Naive thymus-derived CD4-positive, alpha-beta T cell (primary cell): ENCODE results near the gene OAS3. TPM values are rescaled to one million over a fixed set of nuclear protein-coding genes. Genes with fewer than 3 reads are reported as not detected.
"Not testable (repeated sequence)": the region's sequence is repeated elsewhere in the genome, so short reads cannot be mapped to it uniquely, and the experiment has no call there.

ENCODE experiments used
- ATAC-seq: fragments of 150-1000 bp; cut with Tn5 transposase; 2 replicates; pipeline ENCODE4 v1.10.0; 2021; ENCODE audit warnings: mild to moderate bottlenecking, moderate library complexity
- CTCF ChIA-PET: fragments of 350-600 bp; sonication (Branson Sonifier 250); formaldehyde crosslinking; loops from one replicate; lab custom pipeline; 2021; ENCODE audit warnings: antibody characterized with exemption; lab: Charles Lee
- POLR2A ChIA-PET: fragments of 350-600 bp; sonication (Branson Sonifier 250); formaldehyde crosslinking; loops from one replicate; lab custom pipeline; 2021; ENCODE audit warnings: antibody characterized with exemption, inconsistent platforms; lab: Charles Lee
- DNase-seq, 9 donors: peaks; one replicate each; pipeline versions ENCODE4 v3.0.0 to v3.0.0-alpha.2; 2020 to 2022; ENCODE audit warnings: mixed read lengths in 1 of 9
- H3K27ac ChIP-seq: one replicate; pipeline ENCODE4 v1.7.0; 2013; ENCODE audit warnings: mild to moderate bottlenecking, low read depth, low read length, moderate library complexity
- H3K27me3 ChIP-seq, 2 donors: one replicate each; pipeline ENCODE4 v1.7.0; 2013; ENCODE audit warnings: low read length in 2 of 2, mild to moderate bottlenecking in 2 of 2, moderate library complexity in 2 of 2; ENCODE audit not compliant: control insufficient read depth in 2 of 2, insufficient read depth in 2 of 2
- H3K36me3 ChIP-seq, 3 experiments: 1 replicate in 2 of 3; 2 replicates in 1 of 3; pipeline ENCODE4 v1.7.0; 2013; ENCODE audit warnings: low read length in 3 of 3, mild to moderate bottlenecking in 3 of 3, moderate library complexity in 1 of 3; ENCODE audit not compliant: insufficient read depth in 3 of 3, control insufficient read depth in 2 of 3
- H3K4me1 ChIP-seq, 2 donors: one replicate each; pipeline ENCODE4 v1.7.0; 2013; ENCODE audit warnings: low read length in 2 of 2, mild to moderate bottlenecking in 2 of 2, moderate library complexity in 1 of 2; ENCODE audit not compliant: control insufficient read depth in 2 of 2, insufficient read depth in 2 of 2
- H3K4me3 ChIP-seq: 2 replicates; pipeline ENCODE4 v1.7.0; 2013; ENCODE audit warnings: mild to moderate bottlenecking, low read length
- H3K9me3 ChIP-seq, 3 experiments: 1 replicate in 2 of 3; 2 replicates in 1 of 3; pipeline ENCODE4 v1.7.0; 2013; ENCODE audit warnings: low read length in 3 of 3; ENCODE audit not compliant: control insufficient read depth in 2 of 3
- H3K27ac Mint-ChIP-seq, 9 donors: one replicate each; pipeline ENCODE4 v1.8.0; 2020 to 2022; ENCODE audit warnings: mixed read lengths in 9 of 9, mild to moderate bottlenecking in 8 of 9, moderate library complexity in 5 of 9, inconsistent platforms in 2 of 9
- H3K27me3 Mint-ChIP-seq, 5 donors: one replicate each; pipeline ENCODE4 v1.8.0; 2021 to 2022; ENCODE audit warnings: mixed read lengths in 5 of 5, mild to moderate bottlenecking in 1 of 5
- H3K36me3 Mint-ChIP-seq, 5 donors: one replicate each; pipeline ENCODE4 v1.8.0; 2020 to 2022; ENCODE audit warnings: mixed read lengths in 5 of 5, mild to moderate bottlenecking in 3 of 5, inconsistent platforms in 1 of 5
- H3K4me1 Mint-ChIP-seq, 7 donors: one replicate each; pipeline ENCODE4 v1.8.0; 2020 to 2022; ENCODE audit warnings: mixed read lengths in 7 of 7, mild to moderate bottlenecking in 3 of 7, inconsistent platforms in 1 of 7
- H3K4me3 Mint-ChIP-seq, 10 donors: one replicate each; pipeline ENCODE4 v1.8.0; 2020 to 2022; ENCODE audit warnings: mild to moderate bottlenecking in 10 of 10, mixed read lengths in 10 of 10, moderate library complexity in 6 of 10, inconsistent platforms in 2 of 10
- H3K9me3 Mint-ChIP-seq, 11 donors: one replicate each; pipeline ENCODE4 v1.8.0; 2020 to 2022; ENCODE audit warnings: mixed read lengths in 11 of 11, mild to moderate bottlenecking in 4 of 11, inconsistent platforms in 1 of 11, moderate library complexity in 1 of 11
- intact Hi-C, 2 donors: fragments of 100-400 bp; cut with micrococcal nuclease; formaldehyde crosslinking; loops; one replicate each; pipeline ENCODE4 v1.15.1; 2023
- polyA plus RNA-seq, 2 donors: library from polyadenylated mRNA; unstranded; fragments of 300-500 nt; fragmentation: Illumina TruSeq; gene quantifications; one replicate each; pipeline ENCODE4 v1.2.3, GENCODE V29; 2021
- total RNA-seq, 6 experiments: library from RNA in 5 of 6; stranded (reverse) in 5 of 6; gene quantifications; 1 replicate in 5 of 6; 2 replicates in 1 of 6; pipeline ENCODE4 v1.2.3 and lab custom pipeline; 2021 to 2026

OAS3 gene
- total and polyA plus RNA-seq, 7 experiments from 2014 or later = 14.8 to 264 (median 20.7) TPM

DNA sequence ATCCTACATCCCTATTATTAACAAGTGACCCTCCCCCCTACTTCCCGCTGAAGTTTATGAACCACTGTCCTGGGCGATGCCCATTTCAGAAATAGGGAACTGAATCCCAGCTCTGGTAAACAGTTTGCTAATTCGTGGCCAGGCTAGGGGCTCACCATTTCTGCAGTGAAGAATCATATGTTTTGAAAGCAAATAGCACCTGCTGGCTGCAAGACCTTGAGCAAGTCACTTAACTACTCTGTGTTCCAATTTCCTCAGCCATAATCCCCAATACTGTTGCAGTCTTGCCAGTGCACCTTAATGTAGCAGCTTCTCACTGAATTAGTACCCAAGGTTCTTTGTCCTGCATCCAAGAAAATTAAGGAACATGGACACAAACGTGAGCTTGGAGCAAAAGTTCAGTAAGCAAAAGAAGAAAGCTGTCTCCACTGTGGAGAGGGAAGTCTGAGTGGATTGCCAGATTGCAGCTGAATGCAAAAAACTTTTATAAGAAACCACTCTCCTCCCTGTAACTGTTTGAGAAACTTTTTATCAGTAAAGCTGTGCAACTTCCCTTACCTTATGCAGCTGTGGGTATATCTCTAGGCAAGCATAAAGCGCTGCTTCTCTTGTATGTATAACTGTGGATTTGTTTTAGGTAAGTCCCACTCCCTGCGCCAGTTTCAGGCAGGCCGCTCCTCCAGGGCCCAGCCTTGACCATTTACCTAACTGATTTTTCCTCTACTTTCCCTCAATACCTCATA is 30.7 kb upstream of the OAS3 start:
- ATAC-seq (peak; percentile 53), DNase-seq (peak in 1 of 9 donors; percentile 4)
- ChIA-PET CTCF (interaction anchor here (1.4 to 2.3 kb wide), 5 partner anchors 9 to 123 kb away, joined by 4 to 10 read pairs (median 6); partner anchors contain the start of gene OAS2), POLR2A (interaction anchor here (0.6 to 5.1 kb wide), 5 partner anchors 25 to 71 kb away, joined by 3 to 43 read pairs (median 4); partner anchors contain the start of genes OAS2 and OAS3)
- H3K9me3 Mint-ChIP-seq = peaks cover 0 to 15% (median 0%) of the 10 kb centered on the region in 11 donors
- intact Hi-C loops = loop anchor here (1.0 to 10.0 kb wide), 4 partner anchors 31 to 277 kb away; partner anchors contain the start of genes OAS2 (in 2 of the 2), OAS3 (in 2 of the 2), DDX54 (in 1 of the 2) and RITA1 (in 1 of the 2)
- H3K27me3 ChIP-seq = no peaks in the 10 kb centered on the region
- H3K27ac Mint-ChIP-seq = peak overlapping the region; percentile 84 to 99 (median 92)
- H3K4me3 ChIP-seq = peak overlapping the region; percentile 68
- H3K36me3 Mint-ChIP-seq = peaks cover 3 to 50% (median 16%) of the 10 kb centered on the region in 5 donors
- peaks cover 26 to 59% of the 10 kb centered on the region in 2 donors for H3K4me1 ChIP-seq
- H3K27ac ChIP-seq = peak overlapping the region; percentile 71
- H3K9me3 ChIP-seq = no peaks in the 10 kb centered on the region
- peaks cover 0 to 6% (median 3%) of the 10 kb centered on the region in 3 experiments for H3K36me3 ChIP-seq
- H3K27me3 Mint-ChIP-seq = no peaks in the 10 kb centered on the region
- H3K4me3 Mint-ChIP-seq = peak overlapping the region; percentile 87 to 99 (median 92)
- H3K4me1 Mint-ChIP-seq = peaks cover 56 to 91% (median 71%) of the 10 kb centered on the region in 7 donors

DNA sequence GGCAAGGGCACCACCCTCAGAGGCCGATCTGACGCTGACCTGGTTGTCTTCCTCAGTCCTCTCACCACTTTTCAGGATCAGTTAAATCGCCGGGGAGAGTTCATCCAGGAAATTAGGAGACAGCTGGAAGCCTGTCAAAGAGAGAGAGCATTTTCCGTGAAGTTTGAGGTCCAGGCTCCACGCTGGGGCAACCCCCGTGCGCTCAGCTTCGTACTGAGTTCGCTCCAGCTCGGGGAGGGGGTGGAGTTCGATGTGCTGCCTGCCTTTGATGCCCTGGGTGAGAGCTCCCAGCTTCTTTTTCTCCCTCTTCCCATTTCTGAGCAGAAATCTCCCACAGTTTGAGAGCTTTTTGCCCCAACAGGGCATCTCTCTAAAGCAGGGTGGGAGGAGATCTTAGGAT is 29.7 kb upstream of the OAS3 start:
- peak in 6 of 9 donors; percentile 7 to 26 (median 18) for DNase-seq
- peak overlapping the region; percentile 87 to 99 (median 92) for H3K4me3 Mint-ChIP-seq
- no peaks in the 10 kb centered on the region for H3K27me3 ChIP-seq
- peak overlapping the region; percentile 68 for H3K4me3 ChIP-seq
- H3K36me3 ChIP-seq = peaks cover 0 to 10% (median 4%) of the 10 kb centered on the region in 3 experiments
- peaks cover 4 to 24% (median 9%) of the 10 kb centered on the region in 11 donors for H3K9me3 Mint-ChIP-seq
- H3K4me1 Mint-ChIP-seq = peaks cover 54 to 88% (median 69%) of the 10 kb centered on the region in 7 donors
- peaks cover 24 to 52% of the 10 kb centered on the region in 2 donors for H3K4me1 ChIP-seq
- H3K27ac Mint-ChIP-seq = peak overlapping the region; percentile 84 to 99 (median 92)
- CTCF ChIA-PET = interaction anchor here (1.8 to 2.3 kb wide), 3 partner anchors 70 to 122 kb away, joined by 5 to 10 read pairs (median 6); partner anchors contain the start of gene OAS2
- H3K9me3 ChIP-seq = no peaks in the 10 kb centered on the region
- POLR2A ChIA-PET = interaction anchor here (0.5 to 5.1 kb wide), 5 partner anchors 24 to 81 kb away, joined by 3 to 43 read pairs (median 4); partner anchors contain the start of genes OAS2 and OAS3
- H3K36me3 Mint-ChIP-seq = peaks cover 13 to 60% (median 26%) of the 10 kb centered on the region in 5 donors
- intact Hi-C loops = loop anchor here in 1 of 2 donors (10.0 kb wide), 2 partner anchors 246 to 276 kb away; partner anchors contain the start of genes DDX54 and RITA1
- ATAC-seq = peak; percentile 50
- H3K27me3 Mint-ChIP-seq = no peaks in the 10 kb centered on the region
- peak overlapping the region; percentile 71 for H3K27ac ChIP-seq

DNA sequence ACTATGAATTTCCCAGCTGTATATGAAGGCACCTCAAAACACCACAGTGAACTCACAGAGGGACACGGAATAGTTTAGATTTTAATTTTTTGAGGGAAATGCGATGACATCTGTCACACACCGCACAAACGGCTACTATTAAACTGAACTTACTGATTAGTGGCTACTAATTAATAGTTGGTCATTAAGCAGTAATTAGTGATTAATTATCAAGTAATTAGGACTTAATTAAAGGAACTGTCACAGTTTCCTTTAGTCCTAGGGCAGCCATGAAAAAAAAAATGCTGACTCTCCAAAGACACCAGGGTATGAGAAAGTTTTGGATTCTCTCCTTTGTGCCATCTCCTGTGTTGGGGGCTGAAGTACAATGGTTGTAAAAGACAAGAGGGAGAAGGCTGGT is 28.6 kb upstream of the OAS3 start:
- Mint-ChIP-seq H3K27ac (peak overlapping the region; percentile 63 to 99 (median 87)), H3K9me3 (peaks cover 4 to 28% (median 13%) of the 10 kb centered on the region in 11 donors), H3K36me3 (peaks cover 16 to 69% (median 34%) of the 10 kb centered on the region in 5 donors), H3K4me3 (peak overlapping the region in 7 of 10 donors; percentile 87 to 99 (median 94)), H3K27me3 (no peaks in the 10 kb centered on the region), H3K4me1 (peaks cover 52 to 86% (median 63%) of the 10 kb centered on the region in 7 donors)
- ATAC-seq (no peak), DNase-seq (no peak)
- H3K27me3 ChIP-seq = no peaks in the 10 kb centered on the region
- POLR2A ChIA-PET = interaction anchor here (1.0 kb wide), 1 partner anchor 71 kb away, joined by 4 read pairs; no protein-coding TSS in a partner anchor
- intact Hi-C loops = loop anchor here in 1 of 2 donors (10.0 kb wide), 2 partner anchors 245 to 275 kb away; partner anchors contain the start of genes DDX54 and RITA1
- peaks cover 0 to 10% (median 4%) of the 10 kb centered on the region in 3 experiments for H3K36me3 ChIP-seq
- peak overlapping the region; percentile 71 for H3K27ac ChIP-seq
- no peak overlapping the region for H3K4me3 ChIP-seq
- CTCF ChIA-PET = interaction anchor here (1.8 kb wide), 1 partner anchor 83 kb away, joined by 5 read pairs; no protein-coding TSS in a partner anchor
- H3K4me1 ChIP-seq = peaks cover 24 to 47% of the 10 kb centered on the region in 2 donors
- H3K9me3 ChIP-seq = no peaks in the 10 kb centered on the region

DNA sequence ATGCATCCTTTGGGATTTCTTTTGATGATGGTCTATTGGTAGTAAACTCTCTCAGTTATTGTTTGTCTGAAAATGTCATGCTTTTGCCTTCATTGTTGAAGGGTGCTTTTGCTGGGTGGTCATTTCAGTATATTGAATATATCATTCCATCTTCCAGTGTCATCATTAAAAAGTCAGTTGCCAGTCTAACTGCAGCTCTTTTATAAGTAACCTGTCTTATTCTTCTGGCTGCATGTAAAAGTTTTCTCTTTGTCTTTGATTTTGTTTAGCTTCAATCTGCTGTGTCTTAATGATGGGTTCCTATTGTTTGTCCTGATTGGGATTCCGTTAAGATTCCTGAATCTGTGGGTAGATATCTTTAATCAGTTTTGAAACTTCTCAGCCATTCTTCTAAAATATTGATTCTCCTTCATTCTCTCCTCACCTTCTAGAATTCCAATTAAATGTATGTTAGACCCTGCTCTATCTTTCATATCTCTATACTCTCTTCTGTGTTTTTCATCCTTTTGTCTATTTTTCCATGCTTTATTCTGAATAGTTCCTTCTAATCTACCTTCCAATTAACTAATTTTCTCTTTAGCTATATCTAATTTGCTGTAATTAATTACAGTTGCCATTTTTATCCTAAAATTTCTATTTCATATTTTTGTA is 25.1 kb upstream of the OAS3 start:
- no peaks in the 10 kb centered on the region for H3K27me3 ChIP-seq
- intact Hi-C loops = no loop called here
- ATAC-seq (no peak), DNase-seq (no peak)
- H3K4me1 ChIP-seq = peaks cover 16 to 33% of the 10 kb centered on the region in 2 donors
- Mint-ChIP-seq H3K27me3 (no peaks in the 10 kb centered on the region), H3K4me1 (peaks cover 37 to 67% (median 45%) of the 10 kb centered on the region in 7 donors), H3K4me3 (peak overlapping the region in 3 of 10 donors; percentile 1 to 19 (median 2)), H3K9me3 (peaks cover 4 to 30% (median 13%) of the 10 kb centered on the region in 11 donors), H3K36me3 (peaks cover 31 to 85% (median 65%) of the 10 kb centered on the region in 5 donors), H3K27ac (peak overlapping the region in 2 of 9 donors; percentile 41 to 43)
- POLR2A ChIA-PET = interaction anchor here (0.6 kb wide), 1 partner anchor 11 kb away, joined by 3 read pairs; no protein-coding TSS in a partner anchor
- no peaks in the 10 kb centered on the region for H3K9me3 ChIP-seq
- no peak overlapping the region for H3K4me3 ChIP-seq
- H3K27ac ChIP-seq = no peak overlapping the region
- CTCF ChIA-PET = interaction anchor here (0.7 kb wide), 1 partner anchor 237 kb away, joined by 3 read pairs; no protein-coding TSS in a partner anchor
- peaks cover 10 to 26% (median 18%) of the 10 kb centered on the region in 3 experiments for H3K36me3 ChIP-seq

DNA sequence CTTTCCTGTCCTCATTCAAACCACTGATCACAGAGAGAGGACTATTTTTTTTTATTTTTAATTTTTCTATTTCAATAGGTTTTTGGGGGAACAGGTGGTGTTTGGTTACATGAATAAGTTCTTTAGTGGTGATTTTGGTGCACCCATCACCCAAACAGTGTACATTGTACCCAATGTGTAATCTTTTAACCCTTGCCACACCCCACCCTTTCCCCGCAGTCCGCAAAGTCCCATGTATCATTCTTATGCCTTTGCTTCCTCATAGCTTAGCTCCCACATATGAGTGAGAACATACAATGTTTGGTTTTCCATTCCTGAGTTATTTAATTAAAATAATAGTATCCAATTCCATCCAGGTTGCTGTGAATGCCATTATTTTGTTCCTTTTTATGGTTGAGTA is 24.4 kb upstream of the OAS3 start:
- H3K4me3 ChIP-seq, DNase-seq, H3K27ac ChIP-seq, intact Hi-C loops, ATAC-seq, H3K27me3 ChIP-seq, H3K27me3 Mint-ChIP-seq, CTCF ChIA-PET, H3K9me3 ChIP-seq, H3K27ac Mint-ChIP-seq: not testable (repeated sequence)
- Histone ChIP-seq H3K36me3 (peaks cover 12 to 34% (median 19%) of the 10 kb centered on the region in 3 experiments), H3K4me1 (peaks cover 10 to 26% of the 10 kb centered on the region in 2 donors)
- Mint-ChIP-seq H3K4me1 (peaks cover 30 to 60% (median 38%) of the 10 kb centered on the region in 7 donors), H3K36me3 (peaks cover 36 to 84% (median 69%) of the 10 kb centered on the region in 5 donors), H3K9me3 (peaks cover 4 to 30% (median 13%) of the 10 kb centered on the region in 11 donors), H3K4me3 (peak overlapping the region in 1 of 10 donors; percentile 26)
- POLR2A ChIA-PET = interaction anchor here (0.6 kb wide), 1 partner anchor 11 kb away, joined by 3 read pairs; no protein-coding TSS in a partner anchor
